SU-DHL-6 (cell line): ENCODE data around the gene MYCBP.

ENCODE experiments used
- CTCF ChIP-seq: fragments of 200-600 bp; sonication (generic); IDR thresholded peaks from one replicate; pipeline ENCODE4 v1.5.1; 2017; ENCODE audit warnings: antibody characterized with exemption, mild to moderate bottlenecking, low read length, moderate library complexity; ENCODE audit not compliant: insufficient read depth, poor library complexity, severe bottlenecking
- EZH2phosphoT487 ChIP-seq: fragments of 200-600 bp; sonication (generic), shearing (Covaris generic); conservative IDR thresholded peaks from 2 replicates; pipeline ENCODE4 v1.6.1; 2018; ENCODE audit warnings: mild to moderate bottlenecking, antibody characterized with exemption, low read length, moderate library complexity, mixed read lengths

GRCh38 chr1:38915352-38915948 is 42.3 kb upstream of the MYCBP start:
- TF ChIP-seq CTCF: no peak
- TF ChIP-seq EZH2phosphoT487: no peak
